ENCODE results near the gene GPR89A. TPM values are rescaled to one million over a fixed set of nuclear protein-coding genes. Genes with fewer than 3 reads are reported as not detected.
"Not testable (repeated sequence)": the region's sequence is repeated elsewhere in the genome, so short reads cannot be mapped to it uniquely, and the experiment has no call there.

GPR89A gene
- total RNA-seq, 1 experiment from 2014 or later, result 19.5 TPM

- H2AFZ ChIP-seq (ENCODE audit: low read depth, low read length, poor library complexity, severe bottlenecking); H3K4me2 ChIP-seq (ENCODE audit: low read length); ATAC-seq; RAD21 ChIA-PET (ENCODE audit: low non-redundant PET in 1 of 2, low total read pairs in 2 of 2, uncharacterized antibody in 2 of 2, unreplicated experiment in 2 of 2); H3K4me3 ChIP-seq (replicated peaks in 1 of 2; ENCODE audit: low read depth in 1 of 2, low read length in 2 of 2); H3K4me1 ChIP-seq (ENCODE audit: control insufficient read depth in 1 of 2, insufficient read depth in 2 of 2, low read length in 2 of 2); H3K9ac ChIP-seq (ENCODE audit: low read length); DNase-seq (ENCODE audit: low read depth, low spot score); H3K36me3 ChIP-seq (ENCODE audit: control insufficient read depth in 1 of 2, insufficient read depth in 2 of 2, low read length in 2 of 2); H3K79me2 ChIP-seq (ENCODE audit: insufficient read depth, low read length); CTCF ChIA-PET; H3K27me3 ChIP-seq (ENCODE audit: insufficient read depth, low read length); H3K9me3 ChIP-seq (ENCODE audit: control insufficient read depth in 1 of 2, insufficient read depth in 1 of 2, low read depth in 1 of 2, low read length in 2 of 2); intact Hi-C loops (cut with micrococcal nuclease); H3K27ac ChIP-seq (ENCODE audit: low read depth, low read length); POLR2A ChIA-PET; H3K9me2 ChIP-seq (ENCODE audit: insufficient read depth); BruUV-seq (replicated peaks); H4K20me1 ChIP-seq (ENCODE audit: insufficient read depth): not testable (repeated sequence)
These were observed 57.2 kb downstream of the GPR89A start for GRCh38 chr1:145665015-145665414.

GRCh38 chr1:145670995-145671745 lies 63.4 kb downstream of the GPR89A start:
- POLR2A ChIA-PET; H3K4me1 ChIP-seq (ENCODE audit: control insufficient read depth in 1 of 2, insufficient read depth in 2 of 2, low read length in 2 of 2); DNase-seq (ENCODE audit: low read depth, low spot score); ATAC-seq; H4K20me1 ChIP-seq (ENCODE audit: insufficient read depth); RAD21 ChIA-PET (ENCODE audit: low non-redundant PET in 1 of 2, low total read pairs in 2 of 2, uncharacterized antibody in 2 of 2, unreplicated experiment in 2 of 2); H3K9ac ChIP-seq (ENCODE audit: low read length); H3K36me3 ChIP-seq (ENCODE audit: control insufficient read depth in 1 of 2, insufficient read depth in 2 of 2, low read length in 2 of 2); H3K79me2 ChIP-seq (ENCODE audit: insufficient read depth, low read length); BruUV-seq (replicated peaks); H3K27me3 ChIP-seq (ENCODE audit: insufficient read depth, low read length); intact Hi-C loops (cut with micrococcal nuclease); CTCF ChIA-PET; H2AFZ ChIP-seq (ENCODE audit: low read depth, low read length, poor library complexity, severe bottlenecking); H3K27ac ChIP-seq (ENCODE audit: low read depth, low read length); H3K4me3 ChIP-seq (replicated peaks in 1 of 2; ENCODE audit: low read depth in 1 of 2, low read length in 2 of 2); H3K9me3 ChIP-seq (ENCODE audit: control insufficient read depth in 1 of 2, insufficient read depth in 1 of 2, low read depth in 1 of 2, low read length in 2 of 2); H3K9me2 ChIP-seq (ENCODE audit: insufficient read depth); H3K4me2 ChIP-seq (ENCODE audit: low read length): not testable (repeated sequence)

- CTCF ChIA-PET; DNase-seq (ENCODE audit: low read depth, low spot score); ATAC-seq; H3K79me2 ChIP-seq (ENCODE audit: insufficient read depth, low read length); H3K4me1 ChIP-seq (ENCODE audit: control insufficient read depth in 1 of 2, insufficient read depth in 2 of 2, low read length in 2 of 2); H2AFZ ChIP-seq (ENCODE audit: low read depth, low read length, poor library complexity, severe bottlenecking); H3K36me3 ChIP-seq (ENCODE audit: control insufficient read depth in 1 of 2, insufficient read depth in 2 of 2, low read length in 2 of 2); H4K20me1 ChIP-seq (ENCODE audit: insufficient read depth); RAD21 ChIA-PET (ENCODE audit: low non-redundant PET in 1 of 2, low total read pairs in 2 of 2, uncharacterized antibody in 2 of 2, unreplicated experiment in 2 of 2); POLR2A ChIA-PET; intact Hi-C loops (cut with micrococcal nuclease); H3K4me2 ChIP-seq (ENCODE audit: low read length); H3K27me3 ChIP-seq (ENCODE audit: insufficient read depth, low read length); H3K9me2 ChIP-seq (ENCODE audit: insufficient read depth); BruUV-seq (replicated peaks); H3K4me3 ChIP-seq (replicated peaks in 1 of 2; ENCODE audit: low read depth in 1 of 2, low read length in 2 of 2); H3K9ac ChIP-seq (ENCODE audit: low read length); H3K27ac ChIP-seq (ENCODE audit: low read depth, low read length); H3K9me3 ChIP-seq (ENCODE audit: control insufficient read depth in 1 of 2, insufficient read depth in 1 of 2, low read depth in 1 of 2, low read length in 2 of 2): not testable (repeated sequence)
These were observed 65.4 kb downstream of the GPR89A start for GRCh38 chr1:145673217-145673616.

GRCh38 chr1:145684858-145685257 lies 77.1 kb downstream of the GPR89A start:
- BruUV-seq (replicated peaks); RAD21 ChIA-PET (ENCODE audit: low non-redundant PET in 1 of 2, low total read pairs in 2 of 2, uncharacterized antibody in 2 of 2, unreplicated experiment in 2 of 2); intact Hi-C loops (cut with micrococcal nuclease): not testable (repeated sequence)

More at GRCh38 chr1:145684858-145685257, 77.1 kb downstream of the GPR89A start:
- H3K9me3 ChIP-seq (ENCODE audit: control insufficient read depth in 1 of 2, insufficient read depth in 1 of 2, low read depth in 1 of 2, low read length in 2 of 2); H2AFZ ChIP-seq (ENCODE audit: low read depth, low read length, poor library complexity, severe bottlenecking); H3K4me1 ChIP-seq (ENCODE audit: control insufficient read depth in 1 of 2, insufficient read depth in 2 of 2, low read length in 2 of 2); H3K27ac ChIP-seq (ENCODE audit: low read depth, low read length); CTCF ChIA-PET; ATAC-seq; H3K36me3 ChIP-seq (ENCODE audit: control insufficient read depth in 1 of 2, insufficient read depth in 2 of 2, low read length in 2 of 2); H4K20me1 ChIP-seq (ENCODE audit: insufficient read depth); H3K9ac ChIP-seq (ENCODE audit: low read length); H3K9me2 ChIP-seq (ENCODE audit: insufficient read depth); H3K4me3 ChIP-seq (replicated peaks in 1 of 2; ENCODE audit: low read depth in 1 of 2, low read length in 2 of 2); H3K4me2 ChIP-seq (ENCODE audit: low read length); POLR2A ChIA-PET; H3K79me2 ChIP-seq (ENCODE audit: insufficient read depth, low read length); DNase-seq (ENCODE audit: low read depth, low spot score); H3K27me3 ChIP-seq (ENCODE audit: insufficient read depth, low read length): not testable (repeated sequence)
